ENCODE measurements around the gene CMIP. TPM values are rescaled to one million over a fixed set of nuclear protein-coding genes. Genes with fewer than 3 reads are reported as not detected.

The CMIP gene
- total RNA-seq, 2 experiments from 2014 or later = 57.1 to 58.3 TPM

DNA sequence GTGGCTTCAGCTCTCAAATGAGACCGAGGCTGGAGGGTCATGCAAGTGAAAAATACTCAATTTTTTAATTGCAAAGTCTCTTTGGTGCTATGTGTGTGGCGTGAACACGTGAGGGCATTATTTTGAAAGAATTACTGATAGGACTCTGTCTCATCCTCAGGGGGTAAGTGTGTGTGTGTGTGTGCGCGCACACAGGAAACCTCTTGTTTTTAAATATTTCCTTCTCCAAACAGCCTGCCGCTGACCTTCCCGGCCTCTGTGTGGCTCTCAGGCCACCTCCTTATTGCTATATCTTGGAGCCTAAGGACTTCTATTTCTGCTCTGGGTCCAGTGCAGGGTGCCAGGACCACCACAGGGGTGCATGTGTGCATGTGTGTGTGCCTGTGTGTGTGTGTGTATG is 99.7 kb downstream of the CMIP start:
- H3K9me3 Mint-ChIP-seq = no peaks in the 10 kb centered on the region
- no peaks in the 10 kb centered on the region for H3K36me3 Mint-ChIP-seq (ENCODE audit: low read depth)
- no peak for DNase-seq
- no peak overlapping the region for H3K27ac Mint-ChIP-seq
- H3K27me3 Mint-ChIP-seq = no peaks in the 10 kb centered on the region
- no peak overlapping the region for H3K4me3 Mint-ChIP-seq
- peaks cover 11% of the 10 kb centered on the region for H3K4me1 Mint-ChIP-seq
- CTCF ChIA-PET = no interaction called here
- POLR2A ChIA-PET = no interaction called here

DNA sequence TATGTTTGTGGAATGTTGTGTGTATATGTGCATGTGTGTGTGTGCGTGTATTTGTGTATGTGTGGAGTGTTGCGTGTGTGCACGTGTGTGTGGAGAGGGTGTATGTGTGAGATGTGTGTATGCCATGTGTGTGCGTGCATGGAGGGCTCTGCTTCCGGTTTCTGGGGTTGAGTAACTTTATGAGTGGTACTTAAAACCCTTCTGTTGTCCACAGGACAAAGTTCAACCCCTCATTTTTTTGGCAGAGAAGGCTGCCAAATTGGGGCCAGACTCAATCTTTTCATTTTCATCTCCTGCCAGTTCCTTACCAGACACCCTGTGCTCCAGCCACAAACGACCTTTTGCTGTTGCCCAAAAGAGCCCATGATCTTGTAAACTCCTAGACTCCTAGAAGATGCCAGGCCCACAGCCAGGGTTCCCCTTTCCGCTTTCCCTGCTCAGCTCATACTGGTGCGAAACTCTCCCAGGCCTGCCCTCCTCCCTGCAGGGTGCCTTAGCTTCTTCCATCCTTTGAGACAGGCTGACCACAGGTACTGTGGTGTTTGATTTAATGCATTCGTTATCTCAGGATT is 100.2 kb downstream of the CMIP start:
- no peaks in the 10 kb centered on the region for H3K27me3 Mint-ChIP-seq
- no peak overlapping the region for H3K4me3 Mint-ChIP-seq
- CTCF ChIA-PET = no interaction called here
- no peak overlapping the region for H3K27ac Mint-ChIP-seq
- peaks cover 13% of the 10 kb centered on the region for H3K4me1 Mint-ChIP-seq
- no peaks in the 10 kb centered on the region for H3K36me3 Mint-ChIP-seq (ENCODE audit: low read depth)
- POLR2A ChIA-PET = no interaction called here
- H3K9me3 Mint-ChIP-seq = no peaks in the 10 kb centered on the region
- no peak for DNase-seq

DNA sequence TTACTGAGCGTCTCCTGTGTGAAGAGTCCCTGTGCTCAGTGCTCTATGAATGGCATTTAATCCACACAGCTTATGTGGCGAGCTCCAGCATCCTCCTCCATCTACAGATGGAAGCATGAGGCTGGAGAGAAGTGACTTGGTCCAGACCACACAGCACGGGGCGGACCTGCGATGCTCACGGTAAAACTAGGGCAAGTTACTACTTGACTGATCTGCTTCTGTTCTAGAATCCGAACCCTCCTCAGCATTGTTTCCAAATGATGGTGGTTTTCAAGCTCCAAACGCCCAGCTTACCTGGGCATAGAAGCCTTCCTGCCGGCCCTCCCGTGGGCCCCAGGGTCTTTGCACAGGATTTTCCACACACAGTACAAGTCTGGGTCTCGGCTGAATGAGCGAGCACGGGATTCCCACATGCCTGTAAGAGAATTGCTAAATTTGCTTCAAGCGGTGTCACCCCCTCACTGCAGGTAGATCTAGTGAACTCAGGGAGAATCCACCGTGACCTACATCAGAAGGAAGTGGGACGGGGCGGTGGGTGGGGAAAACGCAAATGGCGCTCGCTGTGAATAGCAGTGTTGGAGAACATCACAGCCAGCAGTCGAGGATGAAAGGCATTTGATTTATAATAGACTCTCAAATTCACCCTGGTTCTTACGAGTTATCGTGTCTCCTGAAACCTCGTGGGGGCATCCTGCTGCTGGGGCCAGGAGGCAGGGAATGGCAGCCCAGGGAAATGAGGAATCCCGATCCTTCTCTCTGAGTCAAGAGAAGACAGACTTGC is 101.1 kb downstream of the CMIP start:
- CTCF ChIA-PET = no interaction called here
- no peak overlapping the region for H3K27ac Mint-ChIP-seq
- no peaks in the 10 kb centered on the region for H3K27me3 Mint-ChIP-seq
- DNase-seq = no peak
- no peaks in the 10 kb centered on the region for H3K9me3 Mint-ChIP-seq
- POLR2A ChIA-PET = no interaction called here
- H3K4me3 Mint-ChIP-seq = no peak overlapping the region
- H3K36me3 Mint-ChIP-seq (ENCODE audit: low read depth) = no peaks in the 10 kb centered on the region
- peaks cover 15% of the 10 kb centered on the region for H3K4me1 Mint-ChIP-seq

DNA sequence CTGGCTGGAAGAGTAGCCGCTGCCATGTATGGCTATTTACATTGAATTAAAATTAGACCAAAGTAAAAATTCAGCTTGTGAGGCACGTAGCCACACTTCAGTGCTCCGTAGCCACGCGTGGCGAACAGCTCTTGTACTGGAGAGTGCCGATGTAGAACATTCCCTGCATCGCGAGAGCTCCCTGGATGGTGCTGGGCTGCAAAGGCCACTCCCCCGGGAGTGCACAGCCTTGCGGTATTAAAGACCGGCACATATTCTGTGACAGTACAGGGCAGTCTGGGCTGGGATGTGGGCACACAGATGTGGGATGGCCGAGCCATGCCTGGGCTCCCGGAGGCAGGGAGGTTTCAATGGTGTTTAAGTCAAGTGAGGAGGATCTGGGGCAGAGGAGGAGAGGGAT is 102.2 kb downstream of the CMIP start:
- Mint-ChIP-seq H3K9me3 (no peaks in the 10 kb centered on the region), H3K27me3 (no peaks in the 10 kb centered on the region), H3K36me3 (ENCODE audit: low read depth) (peaks cover 4% of the 10 kb centered on the region), H3K27ac (no peak overlapping the region), H3K4me3 (no peak overlapping the region), H3K4me1 (peaks cover 26% of the 10 kb centered on the region)
- POLR2A ChIA-PET = no interaction called here
- CTCF ChIA-PET = no interaction called here
- no peak for DNase-seq

DNA sequence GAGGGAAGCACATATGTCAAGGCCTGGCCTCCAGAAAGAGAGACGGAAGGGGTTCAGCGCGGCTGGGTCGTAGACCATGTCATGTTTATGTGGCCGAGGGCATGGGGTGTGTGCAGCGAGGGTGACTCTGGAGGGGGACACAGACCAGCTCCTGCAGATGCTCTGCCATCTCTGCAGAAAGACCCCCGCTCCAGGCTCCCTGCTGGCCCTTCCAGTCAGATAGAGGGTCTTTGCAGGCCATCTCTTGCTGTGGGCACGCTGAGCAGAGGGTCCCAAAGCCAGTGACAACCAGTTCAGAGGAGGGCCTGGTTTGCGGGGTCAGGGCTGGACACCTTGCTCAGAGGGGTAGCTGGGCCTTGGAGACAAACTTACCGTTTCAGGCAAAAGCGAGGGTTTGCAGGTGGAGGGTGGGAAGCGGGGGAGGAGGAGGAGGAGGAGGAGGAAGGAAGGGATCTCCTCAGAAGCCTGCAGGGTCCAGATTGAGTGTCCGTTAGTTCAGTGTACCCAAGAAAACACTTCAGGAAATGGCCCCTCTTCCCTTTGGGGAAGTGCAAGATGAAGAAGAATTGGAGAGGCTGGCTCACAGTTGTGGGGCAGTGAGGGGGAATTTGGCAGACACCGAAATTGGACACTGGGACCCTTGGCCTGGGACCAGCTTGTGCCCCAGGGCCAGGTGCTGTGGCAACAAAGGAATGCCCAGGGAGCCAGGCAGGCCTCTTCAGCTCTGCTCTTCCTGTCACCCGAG is 102.8 kb downstream of the CMIP start:
- ChIA-PET CTCF (interaction anchor here (0.6 kb wide), 1 partner anchor 182 kb away, joined by 5 read pairs; no protein-coding TSS in a partner anchor), POLR2A (no interaction called here)
- DNase-seq = no peak
- no peaks in the 10 kb centered on the region for H3K9me3 Mint-ChIP-seq
- H3K36me3 Mint-ChIP-seq (ENCODE audit: low read depth) = peaks cover 4% of the 10 kb centered on the region
- no peaks in the 10 kb centered on the region for H3K27me3 Mint-ChIP-seq
- H3K4me1 Mint-ChIP-seq = peaks cover 31% of the 10 kb centered on the region
- no peak overlapping the region for H3K4me3 Mint-ChIP-seq
- H3K27ac Mint-ChIP-seq = no peak overlapping the region

DNA sequence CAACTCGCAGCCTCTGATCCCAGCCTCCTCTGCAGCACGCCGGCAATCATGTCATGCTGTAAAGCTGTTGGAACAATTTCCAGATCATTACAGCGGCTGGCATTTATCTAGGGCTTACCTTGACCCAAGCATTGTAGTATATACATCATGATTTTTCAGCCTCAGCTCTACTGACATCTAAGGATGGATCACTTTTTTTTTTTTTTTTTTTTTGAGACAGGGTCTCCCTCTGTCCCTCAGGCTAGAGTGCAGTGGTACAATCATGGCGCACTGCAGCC is 103.3 kb downstream of the CMIP start:
- CTCF ChIA-PET = interaction anchor here (0.6 to 0.7 kb wide), 2 partner anchors 115 to 183 kb away, joined by 4 to 5 read pairs; no protein-coding TSS in a partner anchor

DNA sequence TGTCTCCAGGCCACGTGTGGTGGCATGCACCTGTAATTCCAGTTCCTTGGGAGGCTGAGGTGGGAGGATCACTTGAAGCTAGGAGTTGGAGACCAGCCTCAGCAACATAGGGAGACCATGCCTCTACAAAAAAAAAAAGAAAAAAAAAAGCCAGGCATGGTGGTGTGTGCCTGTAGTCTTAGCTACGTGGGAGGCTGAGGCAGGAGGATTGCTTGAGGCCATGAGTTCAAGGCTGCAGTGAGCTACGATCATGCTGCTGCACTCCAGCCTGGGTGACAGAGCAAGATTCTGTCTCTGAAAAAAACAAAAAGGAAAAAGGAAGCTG is 103.9 kb downstream of the CMIP start:
- peaks cover 34% of the 10 kb centered on the region for H3K4me1 Mint-ChIP-seq
- peaks cover 4% of the 10 kb centered on the region for H3K36me3 Mint-ChIP-seq (ENCODE audit: low read depth)
- no peak for DNase-seq
- H3K27me3 Mint-ChIP-seq = no peaks in the 10 kb centered on the region
- no peak overlapping the region for H3K4me3 Mint-ChIP-seq
- POLR2A ChIA-PET = no interaction called here
- CTCF ChIA-PET = interaction anchor here (0.7 kb wide), 1 partner anchor 115 kb away, joined by 4 read pairs; no protein-coding TSS in a partner anchor
- H3K27ac Mint-ChIP-seq = no peak overlapping the region
- no peaks in the 10 kb centered on the region for H3K9me3 Mint-ChIP-seq

More for the DNA sequence above, 103.3 kb downstream of the CMIP start:
- Mint-ChIP-seq H3K36me3 (ENCODE audit: low read depth) (peaks cover 4% of the 10 kb centered on the region), H3K4me1 (peaks cover 32% of the 10 kb centered on the region), H3K27me3 (no peaks in the 10 kb centered on the region), H3K4me3 (no peak overlapping the region), H3K9me3 (no peaks in the 10 kb centered on the region), H3K27ac (no peak overlapping the region)
- DNase-seq = no peak
- POLR2A ChIA-PET = no interaction called here

DNA sequence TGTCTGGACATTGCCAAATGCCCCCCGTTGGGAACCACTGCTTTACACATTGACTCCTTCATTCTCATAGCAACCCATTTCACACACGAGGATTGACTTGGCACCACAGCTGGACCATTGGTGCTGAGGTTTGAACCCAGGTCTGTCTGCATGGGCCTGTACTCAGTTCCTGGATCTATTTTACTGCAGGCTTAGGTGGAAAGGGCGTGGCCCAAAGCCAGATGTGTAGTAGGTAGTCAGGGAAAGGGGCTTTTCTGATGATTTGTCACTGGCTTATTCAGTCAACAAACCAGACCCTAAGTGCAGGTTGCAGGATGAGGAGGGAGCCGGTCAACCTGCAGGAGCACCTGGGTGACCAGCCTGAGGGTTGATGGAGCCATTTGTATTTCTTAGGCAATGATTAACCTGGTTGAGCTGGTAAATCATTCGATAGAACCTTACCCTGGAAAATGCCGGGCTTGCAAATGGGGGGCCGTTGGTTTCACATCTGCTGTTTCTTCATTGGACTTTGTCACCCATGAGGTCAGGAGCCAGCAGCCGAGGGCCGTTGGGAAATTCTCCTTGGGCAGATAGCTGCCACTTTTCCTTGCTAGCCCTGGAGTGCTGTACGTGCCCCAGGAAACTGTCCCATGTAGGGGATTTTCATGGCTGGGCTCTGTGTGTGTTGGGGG is 104.4 kb downstream of the CMIP start:
- Mint-ChIP-seq H3K4me1 (peaks cover 36% of the 10 kb centered on the region), H3K9me3 (no peaks in the 10 kb centered on the region), H3K36me3 (ENCODE audit: low read depth) (peaks cover 4% of the 10 kb centered on the region), H3K27ac (no peak overlapping the region), H3K4me3 (no peak overlapping the region), H3K27me3 (no peaks in the 10 kb centered on the region)
- ChIA-PET CTCF (no interaction called here), POLR2A (no interaction called here)
- no peak for DNase-seq

DNA sequence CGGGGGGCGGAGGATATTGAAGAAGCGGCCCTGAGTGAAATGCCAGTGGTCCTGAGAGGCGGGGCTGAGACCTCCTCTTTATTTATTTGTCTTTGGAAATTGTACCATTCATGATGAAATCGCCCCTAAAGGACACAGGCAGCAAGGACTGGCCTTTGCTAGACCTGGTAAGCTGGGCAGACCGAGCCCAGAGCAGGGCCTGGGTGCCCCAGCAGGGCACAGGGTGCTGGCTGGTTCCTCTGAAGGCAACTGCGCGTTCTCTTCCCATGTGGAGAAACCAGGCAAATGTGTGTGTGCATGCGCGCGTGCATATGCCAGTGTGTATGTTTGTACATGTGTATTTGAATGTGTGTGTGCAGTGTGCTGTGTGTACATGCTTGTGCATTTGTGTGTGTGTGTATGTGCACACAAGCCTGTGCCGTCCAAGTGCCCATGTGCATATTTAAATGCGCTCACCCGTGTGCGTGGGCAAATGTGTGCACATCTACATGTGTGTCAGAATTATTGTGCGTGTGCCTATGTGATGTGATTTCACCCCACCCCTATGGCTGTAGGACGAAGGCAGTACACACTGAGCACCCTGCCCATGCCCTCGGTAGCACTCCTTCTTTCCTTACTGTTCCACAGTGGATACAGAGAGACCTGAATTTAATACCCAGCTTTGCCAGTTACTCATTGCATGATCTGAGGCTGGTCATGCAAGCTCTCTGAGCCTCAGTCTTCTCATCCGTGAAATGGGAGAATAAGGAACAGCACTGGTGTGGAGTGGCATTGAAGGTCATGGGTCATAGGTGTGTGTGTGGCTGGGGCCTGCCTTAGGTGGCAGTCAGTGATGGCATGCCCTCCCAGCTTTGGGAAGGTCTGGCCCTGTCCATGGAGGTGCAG is 105.2 kb downstream of the CMIP start:
- Mint-ChIP-seq H3K27ac (no peak overlapping the region), H3K36me3 (ENCODE audit: low read depth) (peaks cover 4% of the 10 kb centered on the region), H3K27me3 (no peaks in the 10 kb centered on the region), H3K4me3 (no peak overlapping the region), H3K9me3 (no peaks in the 10 kb centered on the region), H3K4me1 (peaks cover 39% of the 10 kb centered on the region)
- no peak for DNase-seq
- CTCF ChIA-PET = no interaction called here
- POLR2A ChIA-PET = no interaction called here

DNA sequence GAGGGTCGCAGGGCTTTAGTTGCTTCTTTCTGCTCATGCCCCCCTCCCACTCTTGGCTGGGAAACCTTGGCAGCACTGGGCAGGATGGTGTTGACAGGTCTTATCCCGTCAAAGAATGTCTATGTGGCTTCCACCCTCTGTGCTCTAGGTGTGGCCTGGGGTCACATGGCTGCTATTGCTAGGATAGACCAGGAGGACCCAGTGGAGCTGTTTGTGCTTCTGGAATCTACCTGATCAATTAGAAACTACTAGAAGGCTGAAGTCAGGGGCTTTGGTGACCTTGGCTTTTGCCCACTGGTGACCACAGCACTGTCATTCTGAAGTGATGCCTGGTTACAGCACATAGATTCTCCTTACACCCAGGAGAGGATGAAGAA is 105.8 kb downstream of the CMIP start:
- Mint-ChIP-seq H3K9me3 (no peaks in the 10 kb centered on the region), H3K4me1 (peaks cover 36% of the 10 kb centered on the region), H3K27me3 (no peaks in the 10 kb centered on the region), H3K27ac (no peak overlapping the region), H3K36me3 (ENCODE audit: low read depth) (peaks cover 4% of the 10 kb centered on the region), H3K4me3 (no peak overlapping the region)
- ChIA-PET POLR2A (no interaction called here), CTCF (no interaction called here)
- DNase-seq = no peak

DNA sequence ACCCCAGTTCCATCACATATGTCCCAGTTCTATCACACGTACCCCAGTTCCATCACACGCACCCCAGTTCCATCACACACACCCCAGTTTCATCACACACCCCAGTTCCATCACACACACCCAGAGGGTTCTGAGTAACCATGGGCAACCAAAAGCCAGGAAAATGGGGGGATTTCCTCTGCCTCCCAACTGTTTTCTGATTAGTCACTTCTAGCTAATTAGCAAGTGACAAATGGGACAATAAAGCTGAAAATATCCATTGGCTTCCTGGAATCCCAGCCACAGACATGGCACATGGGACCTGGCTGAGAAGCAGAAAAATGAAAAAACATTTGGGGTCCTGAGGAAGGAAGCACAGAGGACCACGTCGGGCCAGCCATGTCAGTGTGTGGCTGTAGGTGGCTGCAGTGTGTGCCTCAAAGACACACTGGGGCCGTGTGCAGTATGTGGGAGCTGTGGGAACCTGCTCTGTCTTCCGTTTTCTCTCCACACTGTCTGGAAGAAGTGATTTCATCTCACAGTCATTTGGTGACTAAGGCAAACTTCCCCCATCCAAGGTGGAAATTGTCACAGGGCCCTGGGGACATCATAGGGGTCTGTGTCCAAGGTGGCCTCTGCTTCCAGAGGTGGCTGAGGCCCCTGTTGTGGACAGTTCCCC is 106.7 kb downstream of the CMIP start:
- peaks cover 4% of the 10 kb centered on the region for H3K36me3 Mint-ChIP-seq (ENCODE audit: low read depth)
- no peak overlapping the region for H3K4me3 Mint-ChIP-seq
- H3K27ac Mint-ChIP-seq = no peak overlapping the region
- no peaks in the 10 kb centered on the region for H3K27me3 Mint-ChIP-seq
- ChIA-PET CTCF (no interaction called here), POLR2A (no interaction called here)
- DNase-seq = peak; percentile 20
- no peaks in the 10 kb centered on the region for H3K9me3 Mint-ChIP-seq
- H3K4me1 Mint-ChIP-seq = peaks cover 34% of the 10 kb centered on the region

DNA sequence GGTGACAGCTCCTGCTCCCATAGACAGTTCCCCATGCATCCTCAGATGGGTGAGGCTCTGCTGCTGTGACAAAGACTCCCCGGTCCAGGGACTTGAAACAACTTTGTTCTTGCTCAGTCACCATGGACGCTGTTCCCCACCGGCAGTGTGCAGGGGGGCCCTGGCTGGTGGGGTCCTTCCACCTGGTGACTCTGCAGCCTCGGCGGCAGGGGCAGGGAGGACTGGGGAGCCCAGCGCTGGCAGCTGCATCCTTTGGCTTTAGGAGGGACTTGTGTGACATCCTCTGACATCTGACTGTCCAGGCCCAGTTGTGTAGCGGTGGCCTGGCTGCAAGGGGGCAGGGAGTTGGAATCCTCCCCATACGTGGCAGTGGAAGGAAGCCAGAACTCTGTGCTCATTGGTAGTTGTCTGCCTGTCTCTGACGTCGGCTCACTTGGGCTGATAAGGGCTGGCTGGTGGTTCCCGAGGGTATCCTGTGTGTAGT is 107.3 kb downstream of the CMIP start:
- Mint-ChIP-seq H3K27ac (no peak overlapping the region), H3K4me1 (peaks cover 34% of the 10 kb centered on the region), H3K27me3 (no peaks in the 10 kb centered on the region), H3K9me3 (no peaks in the 10 kb centered on the region), H3K4me3 (no peak overlapping the region), H3K36me3 (ENCODE audit: low read depth) (peaks cover 4% of the 10 kb centered on the region)
- POLR2A ChIA-PET = no interaction called here
- DNase-seq = no peak
- CTCF ChIA-PET = no interaction called here
